BE2C (cell line): ENCODE measurements around the gene CAMTA1.
"Not testable (repeated sequence)": the region's sequence is repeated elsewhere in the genome, so short reads cannot be mapped to it uniquely, and the experiment has no call there.

ENCODE experiments used
- DNase-seq: peaks from one replicate; pipeline ENCODE4 v3.0.0-alpha.2; 2020
- H3K27me3 ChIP-seq: fragments of 250-450 bp; sonication (Bioruptor Pico); 2 replicates; pipeline ENCODE4 v1.5.1; 2020; ENCODE audit warnings: mild to moderate bottlenecking
- H3K36me3 ChIP-seq: fragments of 250-450 bp; sonication (Bioruptor Pico); 2 replicates; pipeline ENCODE4 v1.5.1; 2020; ENCODE audit warnings: mild to moderate bottlenecking
- H3K4me1 ChIP-seq: fragments of 250-450 bp; sonication (Bioruptor Pico); 2 replicates; pipeline ENCODE4 v1.5.1; 2020
- H3K4me3 ChIP-seq: 2 replicates; pipeline ENCODE4 v1.5.1; 2011; ENCODE audit warnings: low read depth, low read length
- H3K9me3 ChIP-seq: fragments of 250-450 bp; sonication (Bioruptor Pico); 2 replicates; pipeline ENCODE4 v1.5.1; 2020
- CTCF ChIP-seq: IDR thresholded peaks from 2 replicates; pipeline ENCODE4 v1.5.1; 2012; ENCODE audit warnings: mild to moderate bottlenecking, low read depth, low read length

CAMTA1 gene

GRCh38 chr1:6823793-6824192 is 38.5 kb downstream of the CAMTA1 start:
- no peak for DNase-seq
- no peak for TF ChIP-seq CTCF
- no peak overlapping the region for H3K4me3 ChIP-seq
- no peaks in the 10 kb centered on the region for H3K27me3 ChIP-seq
- no peaks in the 10 kb centered on the region for H3K4me1 ChIP-seq
- no peaks in the 10 kb centered on the region for H3K9me3 ChIP-seq
- no peaks in the 10 kb centered on the region for H3K36me3 ChIP-seq

GRCh38 chr1:6824665-6825368 is 39.6 kb downstream of the CAMTA1 start:
- Histone ChIP-seq H3K36me3 (no peaks in the 10 kb centered on the region), H3K4me3 (no peak overlapping the region), H3K27me3 (no peaks in the 10 kb centered on the region), H3K4me1 (no peaks in the 10 kb centered on the region), H3K9me3 (no peaks in the 10 kb centered on the region)
- no peak for DNase-seq
- no peak for TF ChIP-seq CTCF

GRCh38 chr1:6825828-6826227 is 40.6 kb downstream of the CAMTA1 start:
- DNase-seq: no peak
- no peak overlapping the region for H3K4me3 ChIP-seq
- TF ChIP-seq CTCF: no peak
- no peaks in the 10 kb centered on the region for H3K4me1 ChIP-seq
- H3K27me3 ChIP-seq: no peaks in the 10 kb centered on the region
- H3K36me3 ChIP-seq: no peaks in the 10 kb centered on the region
- H3K9me3 ChIP-seq: no peaks in the 10 kb centered on the region

GRCh38 chr1:6827079-6827478 is 41.8 kb downstream of the CAMTA1 start:
- no peaks in the 10 kb centered on the region for H3K36me3 ChIP-seq
- H3K27me3 ChIP-seq: no peaks in the 10 kb centered on the region
- no peak for DNase-seq
- no peak overlapping the region for H3K4me3 ChIP-seq
- no peak for TF ChIP-seq CTCF
- no peaks in the 10 kb centered on the region for H3K9me3 ChIP-seq
- H3K4me1 ChIP-seq: no peaks in the 10 kb centered on the region; the same call in 1 of the 2 replicates

- Histone ChIP-seq H3K9me3 (no peaks in the 10 kb centered on the region), H3K27me3 (no peaks in the 10 kb centered on the region), H3K4me1 (no peaks in the 10 kb centered on the region; the same call in 1 of the 2 replicates), H3K4me3 (no peak overlapping the region), H3K36me3 (no peaks in the 10 kb centered on the region)
- no peak for DNase-seq
- no peak for TF ChIP-seq CTCF
Measured at GRCh38 chr1:6827630-6828165, 42.4 kb downstream of the CAMTA1 start.

GRCh38 chr1:6831366-6831765 is 46.1 kb downstream of the CAMTA1 start:
- DNase-seq: no peak
- H3K9me3 ChIP-seq: no peaks in the 10 kb centered on the region

GRCh38 chr1:6832006-6832405 is 46.8 kb downstream of the CAMTA1 start:
- H3K4me1 ChIP-seq, H3K9me3 ChIP-seq, H3K36me3 ChIP-seq, DNase-seq, H3K4me3 ChIP-seq, H3K27me3 ChIP-seq: not testable (repeated sequence)

More at GRCh38 chr1:6831366-6831765, 46.1 kb downstream of the CAMTA1 start:
- H3K4me1 ChIP-seq: no peaks in the 10 kb centered on the region; the same call in 1 of the 2 replicates
- H3K27me3 ChIP-seq: no peaks in the 10 kb centered on the region
- no peaks in the 10 kb centered on the region for H3K36me3 ChIP-seq
- TF ChIP-seq CTCF: no peak
- H3K4me3 ChIP-seq: no peak overlapping the region
